Upper lobe of right lung (tissue), 1 donor: ENCODE data around the gene NAP1L5. TPM values are rescaled to one million over a fixed set of nuclear protein-coding genes. Genes with fewer than 3 reads are reported as not detected.

Experiments used
- ATAC-seq: fragments of 200-7000 bp; cut with Tn5 transposase; one replicate; pipeline ENCODE4 v1.9.1; 2020; ENCODE audit warnings: mild to moderate bottlenecking, moderate library complexity
- DNase-seq: peaks from one replicate; pipeline ENCODE4 v3.0.0-alpha.2; 2020
- H3K27ac ChIP-seq: fragments of 200-600 bp; one replicate; pipeline ENCODE4 v1.8.0; 2022
- H3K27me3 ChIP-seq: fragments of 200-600 bp; one replicate; pipeline ENCODE4 v1.8.0; 2022; ENCODE audit warnings: mild to moderate bottlenecking
- H3K36me3 ChIP-seq: fragments of 200-600 bp; one replicate; pipeline ENCODE4 v1.8.0; 2022
- H3K4me1 ChIP-seq: fragments of 200-600 bp; one replicate; pipeline ENCODE4 v1.8.0; 2022
- H3K4me3 ChIP-seq: fragments of 200-600 bp; one replicate; pipeline ENCODE4 v1.8.0; 2022; ENCODE audit warnings: mild to moderate bottlenecking
- H3K9me3 ChIP-seq: fragments of 200-600 bp; one replicate; pipeline ENCODE4 v1.8.0; 2022
- intact Hi-C: fragments of 100-400 bp; cut with DNase I; formaldehyde crosslinking; loops from one replicate; pipeline ENCODE4 v1.11.0; 2022
- long read RNA-seq: library from polyadenylated mRNA; unstranded; transcript quantifications from one replicate; pipeline ENCODE4 v2.0.0, GENCODE V29; 2021
- total RNA-seq: library from RNA; stranded (reverse); fragmentation: NEBNext Ultra II Directional; extraction: Animal tissue kit (Norgen Biotek cat#: 25700); gene quantifications from one replicate; pipeline ENCODE4 v1.2.1, GENCODE V29; 2021
- TF ChIP-seq, protein P1 (sequence below): fragments of 200-600 bp; IDR thresholded peaks from one replicate; pipeline ENCODE4 v1.8.0; 2022; ENCODE audit warnings: antibody characterized with exemption
- donor health status: DM: no; HTN: yes; CAD: no; lungs with severe emphysema.

Gene NAP1L5, protein sequence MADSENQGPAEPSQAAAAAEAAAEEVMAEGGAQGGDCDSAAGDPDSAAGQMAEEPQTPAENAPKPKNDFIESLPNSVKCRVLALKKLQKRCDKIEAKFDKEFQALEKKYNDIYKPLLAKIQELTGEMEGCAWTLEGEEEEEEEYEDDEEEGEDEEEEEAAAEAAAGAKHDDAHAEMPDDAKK
- 3.2 TPM for total RNA-seq
- long read RNA-seq, transcript NAP1L5-201 (1 exons, 1,915 nt), result major isoform, 7 of 7 reads
- long read RNA-seq, partial matches to known transcripts, result 0 of 7 reads
- long read RNA-seq, other reads (novel, unspliced or antisense), result 0 of 7 reads

DNA sequence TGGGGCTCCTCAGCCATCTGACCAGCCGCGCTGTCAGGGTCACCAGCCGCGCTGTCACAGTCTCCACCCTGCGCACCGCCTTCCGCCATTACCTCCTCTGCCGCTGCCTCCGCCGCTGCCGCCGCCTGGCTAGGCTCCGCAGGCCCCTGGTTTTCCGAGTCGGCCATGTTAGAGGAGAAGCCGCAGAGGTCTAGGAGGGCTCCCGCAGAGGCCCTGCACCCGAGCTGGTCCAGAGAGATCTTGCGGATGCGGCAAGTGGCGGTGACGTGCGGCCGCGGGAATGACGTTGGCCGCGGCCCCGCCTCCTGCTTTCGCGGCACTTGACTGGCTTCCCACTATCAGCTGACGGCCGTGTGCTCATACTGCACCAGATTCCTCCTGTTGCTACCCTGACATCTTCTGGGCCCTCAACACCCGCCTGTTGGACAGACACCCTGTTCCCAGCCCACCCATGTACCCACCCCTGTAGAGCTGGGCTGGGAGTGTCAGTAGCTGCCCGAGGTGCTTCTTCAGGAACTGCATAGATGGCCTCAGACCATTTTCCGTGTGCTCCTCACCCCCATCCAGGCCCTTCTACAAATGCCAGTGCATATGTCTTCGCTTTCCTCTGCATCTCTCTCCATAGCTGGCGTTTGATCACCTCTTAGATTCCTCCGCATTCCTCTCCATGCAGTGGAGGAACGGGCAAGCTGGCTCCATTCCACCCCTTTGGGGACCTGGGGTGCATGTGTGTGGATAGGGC is at the start of gene NAP1L5:
NAP1L5 (minus strand) TSS at position 242 of the 742 bp plus-strand sequence; CDS start at position 167, 75 bp downstream.
- Histone ChIP-seq H3K4me3 (peak within 1 kb of the TSS; percentile 56), H3K27me3 (no peaks in the 10 kb centered on the region), H3K4me1 (no peaks in the 10 kb centered on the region), H3K27ac (peak within 1 kb of the TSS; percentile 61), H3K36me3 (no peaks in the 10 kb centered on the region), H3K9me3 (no peaks in the 10 kb centered on the region)
- TF ChIP-seq, protein P1, sequence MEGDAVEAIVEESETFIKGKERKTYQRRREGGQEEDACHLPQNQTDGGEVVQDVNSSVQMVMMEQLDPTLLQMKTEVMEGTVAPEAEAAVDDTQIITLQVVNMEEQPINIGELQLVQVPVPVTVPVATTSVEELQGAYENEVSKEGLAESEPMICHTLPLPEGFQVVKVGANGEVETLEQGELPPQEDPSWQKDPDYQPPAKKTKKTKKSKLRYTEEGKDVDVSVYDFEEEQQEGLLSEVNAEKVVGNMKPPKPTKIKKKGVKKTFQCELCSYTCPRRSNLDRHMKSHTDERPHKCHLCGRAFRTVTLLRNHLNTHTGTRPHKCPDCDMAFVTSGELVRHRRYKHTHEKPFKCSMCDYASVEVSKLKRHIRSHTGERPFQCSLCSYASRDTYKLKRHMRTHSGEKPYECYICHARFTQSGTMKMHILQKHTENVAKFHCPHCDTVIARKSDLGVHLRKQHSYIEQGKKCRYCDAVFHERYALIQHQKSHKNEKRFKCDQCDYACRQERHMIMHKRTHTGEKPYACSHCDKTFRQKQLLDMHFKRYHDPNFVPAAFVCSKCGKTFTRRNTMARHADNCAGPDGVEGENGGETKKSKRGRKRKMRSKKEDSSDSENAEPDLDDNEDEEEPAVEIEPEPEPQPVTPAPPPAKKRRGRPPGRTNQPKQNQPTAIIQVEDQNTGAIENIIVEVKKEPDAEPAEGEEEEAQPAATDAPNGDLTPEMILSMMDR, result no peak
- intact Hi-C loops, result no loop called here
- DNase-seq (peak; percentile 79), ATAC-seq (peak; percentile 91)

DNA sequence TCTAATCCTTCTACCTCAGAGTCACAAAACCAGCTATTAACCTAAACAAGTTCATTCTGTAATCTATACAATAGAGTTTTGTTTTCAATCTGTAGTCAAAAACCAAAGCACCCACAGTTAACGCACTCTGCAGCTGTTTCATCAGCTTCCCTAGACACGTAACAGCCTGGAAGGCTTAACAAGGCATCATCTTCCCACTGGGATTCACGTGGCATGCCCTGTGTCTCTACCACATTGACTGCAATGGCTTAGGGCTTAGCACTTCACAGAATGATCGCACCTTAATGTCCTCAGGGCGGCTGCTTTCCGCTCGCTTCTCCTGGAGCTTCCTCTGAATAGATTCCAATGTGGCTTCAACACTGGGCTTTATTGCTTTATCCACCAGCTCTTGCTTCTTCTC is 49.7 kb upstream of the NAP1L5 start:
- no peaks in the 10 kb centered on the region for H3K4me1 ChIP-seq
- no peak overlapping the region for H3K4me3 ChIP-seq
- peaks cover 69% of the 10 kb centered on the region for H3K36me3 ChIP-seq
- ATAC-seq (no peak), DNase-seq (no peak)
- H3K27ac ChIP-seq, result no peak overlapping the region
- TF ChIP-seq, protein P1, result no peak
- no peaks in the 10 kb centered on the region for H3K9me3 ChIP-seq
- no peaks in the 10 kb centered on the region for H3K27me3 ChIP-seq
- intact Hi-C loops, result no loop called here

DNA sequence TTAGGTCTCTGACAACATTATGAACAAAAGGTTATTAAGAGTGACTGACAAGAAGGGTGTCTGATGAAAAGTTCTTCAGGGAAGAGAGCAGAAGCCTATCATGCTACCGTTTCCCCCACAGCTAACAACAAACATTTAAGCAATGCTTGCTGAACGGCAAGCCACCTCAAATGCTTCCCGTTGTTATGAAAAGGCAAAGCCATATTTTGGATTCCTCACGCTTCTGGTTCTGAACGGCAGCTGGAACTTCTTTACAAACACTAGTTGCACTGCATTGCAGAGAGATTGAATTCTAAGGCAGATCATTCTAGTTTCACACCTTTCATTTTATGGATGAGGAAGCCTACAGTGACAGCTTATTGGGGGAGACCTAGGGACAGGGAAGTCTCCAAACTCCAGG is 48.6 kb upstream of the NAP1L5 start:
- TF ChIP-seq, protein P1, result no peak
- Histone ChIP-seq H3K9me3 (no peaks in the 10 kb centered on the region), H3K4me3 (no peak overlapping the region), H3K4me1 (no peaks in the 10 kb centered on the region), H3K27ac (peak overlapping the region; percentile 44), H3K36me3 (peaks cover 77% of the 10 kb centered on the region), H3K27me3 (no peaks in the 10 kb centered on the region)
- DNase-seq, result no peak
- intact Hi-C loops, result no loop called here
- no peak for ATAC-seq

DNA sequence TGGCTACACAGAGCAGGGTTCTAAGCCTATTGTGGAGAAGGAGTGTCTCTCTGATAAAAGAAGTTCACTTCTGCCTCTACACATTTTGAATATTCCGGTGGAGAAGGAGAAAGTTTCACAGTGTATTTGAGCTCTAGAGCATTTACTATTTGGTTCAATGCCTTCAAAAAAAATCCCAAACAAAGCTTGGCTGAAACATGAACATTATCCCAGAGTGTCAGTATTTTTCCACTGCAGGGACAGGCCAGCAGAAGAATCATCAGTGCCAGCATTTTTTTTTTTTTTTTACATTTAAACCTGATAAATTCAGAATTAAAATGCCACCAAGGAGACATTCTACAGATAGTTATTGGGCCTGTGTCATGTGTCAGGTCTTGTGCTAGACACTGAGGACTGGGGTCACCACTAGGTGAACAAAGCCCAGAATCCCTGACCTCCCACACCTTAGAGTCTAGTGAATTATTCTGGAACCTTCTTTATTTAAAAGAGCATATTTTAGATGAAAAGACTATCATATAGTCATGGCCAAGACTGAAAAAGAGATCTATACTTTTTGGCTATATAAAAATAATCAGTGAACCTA is 48.0 kb upstream of the NAP1L5 start:
- intact Hi-C loops, result no loop called here
- DNase-seq, result no peak
- TF ChIP-seq, protein P1, result no peak
- Histone ChIP-seq H3K27ac (peak overlapping the region; percentile 44), H3K27me3 (no peaks in the 10 kb centered on the region), H3K36me3 (peaks cover 77% of the 10 kb centered on the region), H3K4me1 (no peaks in the 10 kb centered on the region), H3K4me3 (no peak overlapping the region), H3K9me3 (no peaks in the 10 kb centered on the region)
- no peak for ATAC-seq

DNA sequence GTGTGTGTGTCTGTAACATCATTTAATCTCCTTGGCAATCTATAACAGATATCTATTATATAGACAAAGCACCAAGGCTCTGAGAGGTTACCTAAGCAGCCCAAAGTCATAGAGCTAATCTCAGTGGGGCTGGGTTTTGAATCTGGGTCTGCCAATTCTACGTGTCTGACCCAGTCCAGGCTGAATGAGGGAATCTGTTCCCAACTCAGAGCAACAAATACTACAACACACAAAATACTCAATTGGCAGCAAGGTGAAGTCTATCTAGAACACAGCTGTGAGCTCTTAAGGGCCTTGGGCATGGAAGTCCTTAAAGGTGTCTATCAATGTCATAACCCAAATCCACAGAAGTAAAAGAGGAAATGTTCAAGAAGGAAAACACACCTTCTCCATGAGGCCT is 47.5 kb upstream of the NAP1L5 start:
- H3K27me3 ChIP-seq, result no peaks in the 10 kb centered on the region
- TF ChIP-seq, protein P1, result no peak
- no peak for ATAC-seq
- H3K27ac ChIP-seq, result no peak overlapping the region
- no peaks in the 10 kb centered on the region for H3K4me1 ChIP-seq
- no peaks in the 10 kb centered on the region for H3K9me3 ChIP-seq
- no peak for DNase-seq
- intact Hi-C loops, result no loop called here
- no peak overlapping the region for H3K4me3 ChIP-seq
- H3K36me3 ChIP-seq, result peaks cover 72% of the 10 kb centered on the region
